GM12891 (cell line): ENCODE results near the gene ARHGEF2.

ENCODE experiments used
- POLR2A ChIP-seq: IDR thresholded peaks from 2 replicates; pipeline ENCODE4 v1.6.1; 2011; ENCODE audit warnings: low read depth, low read length, control low read depth
- POLR2AphosphoS5 ChIP-seq: IDR thresholded peaks from 2 replicates; pipeline ENCODE4 v1.6.1; 2011; ENCODE audit warnings: low read depth, low read length, control low read depth
- SPI1 ChIP-seq: IDR thresholded peaks from 2 replicates; pipeline ENCODE4 v1.6.1; 2011; ENCODE audit warnings: low read depth, low read length, control low read depth
- TAF1 ChIP-seq: IDR thresholded peaks from 2 replicates; pipeline ENCODE4 v1.6.1; 2011; ENCODE audit warnings: low read depth, low read length, control low read depth

- TF ChIP-seq POLR2AphosphoS5 (no peak), SPI1 (no peak), POLR2A (no peak), TAF1 (no peak)
Measured at GRCh38 chr1:156006666-156007376, 28.5 kb upstream of the ARHGEF2 start.
